Measurements from ENCODE around the gene DIO1. TPM values are rescaled to one million over a fixed set of nuclear protein-coding genes. Genes with fewer than 3 reads are reported as not detected.

Gene DIO1
- not detected in 2 replicates for total RNA-seq

DNA sequence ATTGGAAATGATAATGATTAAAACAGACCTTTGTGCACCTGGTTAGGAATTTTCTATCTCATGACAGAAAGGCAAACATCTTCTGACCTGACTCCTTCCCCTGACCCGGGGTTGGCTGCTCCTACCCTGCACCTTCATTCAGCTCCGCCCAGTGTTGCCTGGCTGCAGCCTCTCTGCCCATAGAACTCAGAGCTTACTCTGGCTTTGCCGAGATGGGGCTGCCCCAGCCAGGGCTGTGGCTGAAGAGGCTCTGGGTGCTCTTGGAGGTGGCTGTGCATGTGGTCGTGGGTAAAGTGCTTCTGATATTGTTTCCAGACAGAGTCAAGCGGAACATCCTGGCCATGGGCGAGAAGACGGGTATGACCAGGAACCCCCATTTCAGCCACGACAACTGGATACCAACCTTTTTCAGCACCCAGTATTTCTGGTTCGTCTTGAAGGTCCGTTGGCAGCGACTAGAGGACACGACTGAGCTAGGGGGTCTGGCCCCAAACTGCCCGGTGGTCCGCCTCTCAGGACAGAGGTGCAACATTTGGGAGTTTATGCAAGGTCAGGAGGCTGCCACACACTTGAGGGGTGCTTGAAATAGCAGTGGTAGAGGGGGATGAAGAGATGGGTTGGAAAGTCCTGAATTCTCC, at the start of gene DIO1:
Gene DIO1 (plus strand): TSS at position 189 of the 638 bp plus-strand sequence. CDS start 24 bp downstream, at position 213.

GRCh38 chr1:53889304-53890298, 4.4 kb upstream of the DIO1 start, which contains the start of gene YIPF1:
Gene YIPF1 (minus strand): TSS chr1:53889797. CDS start chr1:53888937, 860 bp downstream.

DNA sequence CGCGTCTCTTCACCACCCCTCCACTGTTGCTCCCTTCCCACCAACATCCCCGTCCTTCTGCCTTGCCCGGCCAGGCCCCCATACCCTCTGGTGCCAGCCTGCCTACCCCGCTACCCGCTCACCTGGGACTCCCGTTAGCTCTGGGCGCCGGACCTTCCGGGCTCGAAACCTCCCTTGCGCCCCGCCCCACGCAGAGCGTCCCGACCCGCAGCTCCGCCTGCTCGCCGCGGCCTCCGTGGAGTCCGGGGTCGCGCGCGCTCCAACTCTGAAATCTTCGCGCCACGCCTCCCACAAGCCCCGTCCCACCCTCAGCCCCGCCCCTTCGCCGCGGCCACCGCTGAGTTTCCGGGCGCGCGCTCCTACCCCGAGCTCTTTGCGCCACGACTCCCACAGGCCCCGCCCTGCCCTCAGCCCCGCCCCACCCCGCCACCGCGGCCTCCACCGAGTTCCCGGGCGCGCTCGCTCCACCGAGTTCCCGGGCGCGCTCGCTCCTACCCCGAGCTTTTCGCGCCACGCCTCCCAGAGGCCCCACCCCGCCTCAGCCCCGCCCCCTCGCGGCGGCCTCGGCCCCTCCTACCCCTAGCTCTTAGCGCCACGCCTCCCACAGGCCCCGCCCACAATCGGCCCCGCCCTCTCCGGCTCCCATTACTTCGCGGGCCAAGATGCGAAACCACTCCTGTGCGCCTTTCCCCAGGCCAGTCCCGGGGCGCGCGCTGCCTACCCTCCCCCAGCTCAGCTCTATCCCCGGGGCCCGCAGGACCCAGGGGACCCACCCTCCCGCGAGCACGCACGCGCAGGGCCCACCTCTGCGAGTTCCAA, 51.7 kb downstream of the DIO1 start, which contains the start of gene IFT25:
Gene IFT25 (minus strand): TSS at position 267 of the 819 bp plus-strand sequence. CDS start 5,617 bp downstream, outside the sequence.

DNA sequence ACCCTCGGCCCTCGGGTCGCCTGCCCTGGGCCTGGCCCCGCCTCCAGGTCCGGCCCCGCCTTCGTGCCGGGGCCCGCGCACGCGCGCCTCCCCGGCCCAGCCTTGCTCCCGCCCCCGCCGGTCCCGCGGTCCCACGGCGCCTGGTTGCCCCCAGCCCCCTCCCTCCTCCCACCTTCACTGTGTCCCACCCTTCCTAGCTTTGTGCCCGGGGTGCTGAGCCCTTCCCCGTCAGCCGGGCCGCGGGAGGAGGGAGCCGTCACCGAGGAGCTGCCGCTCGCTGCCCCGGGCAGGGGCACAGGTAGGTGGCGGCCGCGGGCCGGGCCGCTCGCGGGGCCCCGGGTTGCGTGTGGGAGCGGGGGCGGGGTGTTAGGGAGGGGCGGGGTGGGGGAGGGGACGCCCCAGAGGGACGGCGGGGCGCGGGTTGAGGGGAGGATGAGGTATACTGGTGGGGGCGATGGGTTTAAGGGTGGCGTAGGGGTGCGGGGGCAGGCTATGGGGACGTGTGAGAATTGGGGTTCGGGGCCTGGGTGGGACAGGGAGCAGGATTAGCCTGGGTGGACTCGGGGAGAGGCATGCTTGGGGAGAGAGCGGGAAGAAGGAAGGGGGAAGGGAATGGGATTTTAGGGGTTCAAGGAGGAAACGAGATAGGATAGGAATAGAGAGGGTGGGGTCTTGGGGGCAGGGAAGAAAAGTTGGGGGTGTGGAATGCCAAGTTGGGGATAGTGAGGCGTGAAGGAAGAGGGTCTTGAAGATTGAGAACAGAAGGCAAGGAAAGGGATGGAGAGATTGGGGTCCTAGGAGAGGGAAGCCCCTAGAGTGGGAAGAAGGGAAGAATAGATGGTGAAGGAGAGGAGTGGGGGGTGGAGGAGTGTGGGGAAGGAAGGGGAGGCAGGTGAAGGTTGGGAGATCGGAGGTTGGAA, 52.5 kb downstream of the DIO1 start, which contains the start of gene LRRC42:
Gene LRRC42 (plus strand): TSS at position 99 of the 920 bp plus-strand sequence. CDS start 5,650 bp downstream, outside the sequence.

Other genes starting within 250 kb of the DIO1 start
- 0.28 TPM in 1 of 2 replicates, not detected in the other for gene GLIS1, start 155.0 kb upstream of the DIO1 start, total RNA-seq
- 14.6 and 25.1 TPM in 2 replicates for gene NDC1, start 55.9 kb upstream of the DIO1 start, total RNA-seq
- gene YIPF1, start 4.4 kb upstream of the DIO1 start, total RNA-seq = 15.1 and 17.4 TPM in 2 replicates
- gene IFT25, start 51.5 kb downstream of the DIO1 start, total RNA-seq = 15.3 and 16.4 TPM in 2 replicates
- gene LRRC42, start 52.2 kb downstream of the DIO1 start, total RNA-seq = 19.8 and 21.9 TPM in 2 replicates
- not detected in 2 replicates for gene LDLRAD1, start 124.0 kb downstream of the DIO1 start, total RNA-seq
- gene TMEM59, start 159.0 kb downstream of the DIO1 start, total RNA-seq = 189 and 340 TPM in 2 replicates
- gene TCEANC2, start 159.4 kb downstream of the DIO1 start, total RNA-seq = 2.2 and 2.7 TPM in 2 replicates

Measured in endothelial cell of coronary artery (primary cell).